DND-41 (cell line): ENCODE results near the gene TRIM29.

Experiments used
- ATAC-seq: fragments of 200-7000 bp; cut with Tn5 transposase; 3 replicates; pipeline ENCODE4 v1.9.1; 2021; ENCODE audit warnings: low read depth; ENCODE audit not compliant: insufficient read depth
- DNase-seq: peaks from one replicate; pipeline ENCODE4 v3.0.0-alpha.2; 2020
- H2AFZ ChIP-seq: 2 replicates; pipeline ENCODE4 v1.6.0; 2012; ENCODE audit warnings: low read depth, low read length
- H3K27ac ChIP-seq: 2 replicates; pipeline ENCODE4 v1.5.1; 2012; ENCODE audit warnings: low read length, inconsistent platforms
- H3K27me3 ChIP-seq: fragments of 200-600 bp; sonication (generic); 2 replicates; pipeline ENCODE4 v1.6.0; 2012; ENCODE audit warnings: low read length, mild to moderate bottlenecking, inconsistent platforms; ENCODE audit not compliant: insufficient read depth, poor library complexity
- H3K36me3 ChIP-seq: 2 replicates; pipeline ENCODE4 v1.5.1; 2012; ENCODE audit warnings: low read length, inconsistent platforms; ENCODE audit not compliant: insufficient read depth
- H3K4me1 ChIP-seq: 2 replicates; pipeline ENCODE4 v1.5.1; 2012; ENCODE audit warnings: mild to moderate bottlenecking, low read length; ENCODE audit not compliant: insufficient read depth
- H3K4me2 ChIP-seq: 2 replicates; pipeline ENCODE4 v1.6.0; 2012; ENCODE audit warnings: mild to moderate bottlenecking, moderate library complexity, low read length, inconsistent platforms; ENCODE audit not compliant: insufficient read depth
- H3K4me3 ChIP-seq, 2 experiments: fragments of 200-600 bp in 1 of 2; shearing (Covaris generic) in 1 of 2; 2 replicates each; pipeline ENCODE4 v1.5.1; 2012 to 2016; ENCODE audit warnings: inconsistent platforms in 2 of 2, low read length in 2 of 2, mild to moderate bottlenecking in 2 of 2, low read depth in 1 of 2, moderate library complexity in 1 of 2
- H3K79me2 ChIP-seq: 2 replicates; pipeline ENCODE4 v1.6.0; 2012; ENCODE audit warnings: low read length, inconsistent platforms; ENCODE audit not compliant: insufficient read depth
- H3K9ac ChIP-seq: 2 replicates; pipeline ENCODE4 v1.6.0; 2012; ENCODE audit warnings: low read depth, mild to moderate bottlenecking, inconsistent platforms, low read length, moderate library complexity
- H3K9me3 ChIP-seq: 2 replicates; pipeline ENCODE4 v1.5.1; 2012; ENCODE audit warnings: low read length, moderate library complexity, mild to moderate bottlenecking, inconsistent platforms; ENCODE audit not compliant: insufficient read depth, severe bottlenecking
- H4K20me1 ChIP-seq: 2 replicates; pipeline ENCODE4 v1.6.0; 2012; ENCODE audit warnings: low read length; ENCODE audit not compliant: insufficient read depth
- CTCF ChIP-seq: IDR thresholded peaks from 2 replicates; pipeline ENCODE4 v1.5.1; 2012; ENCODE audit warnings: borderline replicate concordance, low read length, moderate library complexity, mild to moderate bottlenecking; ENCODE audit not compliant: poor library complexity, severe bottlenecking; ENCODE audit errors: extremely low read depth
- EZH2 ChIP-seq: IDR thresholded peaks from 3 replicates; pipeline ENCODE4 v1.6.1; 2012; ENCODE audit warnings: borderline replicate concordance, low read depth, mild to moderate bottlenecking, moderate library complexity, low read length, inconsistent platforms; ENCODE audit not compliant: severe bottlenecking

TRIM29 gene

GRCh38 chr11:120104041-120104565 is 33.8 kb downstream of the TRIM29 start:
- no peaks in the 10 kb centered on the region for H3K9me3 ChIP-seq
- H3K4me3 ChIP-seq, result no peak overlapping the region
- no peak overlapping the region for H3K27ac ChIP-seq
- no peak overlapping the region for H3K9ac ChIP-seq
- H3K4me1 ChIP-seq, result no peaks in the 10 kb centered on the region
- no peak overlapping the region for H2AFZ ChIP-seq
- H4K20me1 ChIP-seq, result peaks cover 21% of the 10 kb centered on the region
- no peak for ATAC-seq
- TF ChIP-seq EZH2 (no peak), CTCF (no peak)
- H3K36me3 ChIP-seq, result no peaks in the 10 kb centered on the region
- H3K79me2 ChIP-seq, result no peaks in the 10 kb centered on the region
- peaks cover 30% of the 10 kb centered on the region for H3K27me3 ChIP-seq
- DNase-seq, result no peak
- H3K4me2 ChIP-seq, result no peak overlapping the region

- Histone ChIP-seq H3K4me2 (no peak overlapping the region), H3K27ac (no peak overlapping the region), H3K9ac (no peak overlapping the region), H4K20me1 (peaks cover 15% of the 10 kb centered on the region), H3K9me3 (no peaks in the 10 kb centered on the region), H3K27me3 (peaks cover 34% of the 10 kb centered on the region), H3K79me2 (no peaks in the 10 kb centered on the region), H3K4me3 (no peak overlapping the region), H2AFZ (no peak overlapping the region), H3K36me3 (no peaks in the 10 kb centered on the region), H3K4me1 (no peaks in the 10 kb centered on the region)
- TF ChIP-seq CTCF (no peak), EZH2 (no peak)
- no peak for DNase-seq
- no peak for ATAC-seq
Measured at GRCh38 chr11:120102864-120103122, 35.1 kb downstream of the TRIM29 start.

GRCh38 chr11:120102050-120102863 is 35.7 kb downstream of the TRIM29 start:
- no peak overlapping the region for H3K27ac ChIP-seq
- no peaks in the 10 kb centered on the region for H3K36me3 ChIP-seq
- H3K27me3 ChIP-seq, result peaks cover 34% of the 10 kb centered on the region
- H3K79me2 ChIP-seq, result no peaks in the 10 kb centered on the region
- H2AFZ ChIP-seq, result no peak overlapping the region
- no peak overlapping the region for H3K4me3 ChIP-seq
- H3K9me3 ChIP-seq, result no peaks in the 10 kb centered on the region
- H3K4me2 ChIP-seq, result no peak overlapping the region
- H3K4me1 ChIP-seq, result no peaks in the 10 kb centered on the region
- no peak for ATAC-seq
- DNase-seq, result no peak
- no peak for TF ChIP-seq EZH2
- no peak overlapping the region for H3K9ac ChIP-seq
- peaks cover 12% of the 10 kb centered on the region for H4K20me1 ChIP-seq

GRCh38 chr11:120098503-120099020 is 39.4 kb downstream of the TRIM29 start:
- Histone ChIP-seq H2AFZ (no peak overlapping the region), H3K4me2 (no peak overlapping the region), H3K9me3 (no peaks in the 10 kb centered on the region), H3K27me3 (peaks cover 26% of the 10 kb centered on the region), H3K4me3 (no peak overlapping the region), H3K27ac (no peak overlapping the region), H3K4me1 (no peaks in the 10 kb centered on the region), H4K20me1 (peaks cover 6% of the 10 kb centered on the region), H3K79me2 (no peaks in the 10 kb centered on the region), H3K9ac (no peak overlapping the region), H3K36me3 (no peaks in the 10 kb centered on the region)
- no peak for TF ChIP-seq CTCF
- no peak for TF ChIP-seq EZH2
- ATAC-seq (no peak), DNase-seq (no peak)
